HL-60 (cell line): ENCODE data around the gene SLC22A2.

ENCODE experiments used
- POLR2AphosphoS5 ChIP-seq: IDR thresholded peaks from 2 replicates; pipeline ENCODE4 v1.6.1; 2012; ENCODE audit warnings: low read depth
- TF ChIP-seq, protein P1 (sequence below): IDR thresholded peaks from one replicate; pipeline ENCODE4 v1.5.1; 2011; ENCODE audit warnings: low read length, control low read depth, inconsistent platforms; ENCODE audit not compliant: insufficient read depth

DNA sequence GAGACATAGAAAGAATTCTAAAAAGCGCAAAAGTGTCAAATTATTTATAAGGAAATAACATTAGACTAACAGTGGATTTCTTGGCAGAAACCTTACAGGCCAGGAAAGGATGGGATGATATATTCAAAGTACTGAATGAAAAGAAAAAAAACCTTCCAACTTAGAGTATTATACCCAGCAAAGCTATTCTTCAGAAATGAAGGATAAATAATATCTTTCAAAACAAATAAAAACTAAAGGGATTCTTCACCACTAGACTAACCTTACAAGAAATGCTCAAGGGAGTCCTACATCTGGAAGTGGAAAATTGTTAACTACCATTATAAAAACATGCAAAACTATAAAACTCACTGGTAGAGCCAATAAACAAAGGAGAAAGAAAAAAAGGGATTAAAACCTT lies 65.8 kb downstream of the SLC22A2 start:
- TF ChIP-seq, protein P1, sequence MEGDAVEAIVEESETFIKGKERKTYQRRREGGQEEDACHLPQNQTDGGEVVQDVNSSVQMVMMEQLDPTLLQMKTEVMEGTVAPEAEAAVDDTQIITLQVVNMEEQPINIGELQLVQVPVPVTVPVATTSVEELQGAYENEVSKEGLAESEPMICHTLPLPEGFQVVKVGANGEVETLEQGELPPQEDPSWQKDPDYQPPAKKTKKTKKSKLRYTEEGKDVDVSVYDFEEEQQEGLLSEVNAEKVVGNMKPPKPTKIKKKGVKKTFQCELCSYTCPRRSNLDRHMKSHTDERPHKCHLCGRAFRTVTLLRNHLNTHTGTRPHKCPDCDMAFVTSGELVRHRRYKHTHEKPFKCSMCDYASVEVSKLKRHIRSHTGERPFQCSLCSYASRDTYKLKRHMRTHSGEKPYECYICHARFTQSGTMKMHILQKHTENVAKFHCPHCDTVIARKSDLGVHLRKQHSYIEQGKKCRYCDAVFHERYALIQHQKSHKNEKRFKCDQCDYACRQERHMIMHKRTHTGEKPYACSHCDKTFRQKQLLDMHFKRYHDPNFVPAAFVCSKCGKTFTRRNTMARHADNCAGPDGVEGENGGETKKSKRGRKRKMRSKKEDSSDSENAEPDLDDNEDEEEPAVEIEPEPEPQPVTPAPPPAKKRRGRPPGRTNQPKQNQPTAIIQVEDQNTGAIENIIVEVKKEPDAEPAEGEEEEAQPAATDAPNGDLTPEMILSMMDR = no peak
- no peak for TF ChIP-seq POLR2AphosphoS5
